Mesodermal cell (in vitro differentiated cells): ENCODE data around the gene SLC11A2.
"Not testable (repeated sequence)": the region's sequence is repeated elsewhere in the genome, so short reads cannot be mapped to it uniquely, and the experiment has no call there.

ENCODE experiments used
- H3K27ac ChIP-seq: 2 replicates; pipeline ENCODE4 v1.7.0; 2013; ENCODE audit warnings: mild to moderate bottlenecking, low read depth, low read length, moderate library complexity; ENCODE audit not compliant: severe bottlenecking
- H3K36me3 ChIP-seq: 2 replicates; pipeline ENCODE4 v1.7.1; 2013; ENCODE audit warnings: mild to moderate bottlenecking, low read length, moderate library complexity; ENCODE audit not compliant: control insufficient read depth, insufficient read depth
- H3K4me1 ChIP-seq: one replicate; pipeline ENCODE4 v1.7.1; 2013; ENCODE audit warnings: mild to moderate bottlenecking, low read length; ENCODE audit not compliant: insufficient read depth, control insufficient read depth, poor library complexity, severe bottlenecking
- H3K4me3 ChIP-seq: 2 replicates; pipeline ENCODE4 v1.7.0; 2013; ENCODE audit warnings: low read length, control low read depth, mild to moderate bottlenecking; ENCODE audit not compliant: insufficient read depth, poor library complexity, severe bottlenecking; ENCODE audit errors: extremely low read depth
- H3K9me3 ChIP-seq: 2 replicates; pipeline ENCODE4 v1.7.1; 2013; ENCODE audit warnings: mild to moderate bottlenecking, low read length, moderate library complexity; ENCODE audit not compliant: control insufficient read depth
- WGBS, 2 experiments: methylation state at CpG; one replicate each; pipeline ENCODE4 v1.1.5; 2013; ENCODE audit warnings: missing lambda C conversion rate in 2 of 2; ENCODE audit not compliant: insufficient coverage in 2 of 2; 5-methylcytosine and 5-hydroxymethylcytosine counted together

Gene SLC11A2

GRCh38 chr12:50949801-50950302 lies 76.3 kb downstream of the SLC11A2 start:
- Histone ChIP-seq H3K36me3 (no peaks in the 10 kb centered on the region), H3K4me3 (no peak overlapping the region), H3K9me3 (no peaks in the 10 kb centered on the region), H3K27ac (no peak overlapping the region), H3K4me1 (no peaks in the 10 kb centered on the region)
- WGBS, 2 experiments: 91 to 92% methylated on average over 3 to 4 of the region's 4 CpGs

GRCh38 chr12:50948798-50949197 lies 77.4 kb downstream of the SLC11A2 start:
- Histone ChIP-seq H3K36me3 (no peaks in the 10 kb centered on the region), H3K4me3 (no peak overlapping the region), H3K9me3 (no peaks in the 10 kb centered on the region), H3K27ac (no peak overlapping the region), H3K4me1 (no peaks in the 10 kb centered on the region)
- 92% methylated on average over 1 of the region's 4 CpGs for WGBS, 2 experiments

- WGBS, 2 experiments: 93 to 98% methylated on average over 3 of the region's 3 CpGs
- no peaks in the 10 kb centered on the region for H3K9me3 ChIP-seq
- H3K27ac ChIP-seq: no peak overlapping the region
- no peaks in the 10 kb centered on the region for H3K4me1 ChIP-seq
- H3K4me3 ChIP-seq: no peak overlapping the region
- H3K36me3 ChIP-seq: no peaks in the 10 kb centered on the region
Measured at GRCh38 chr12:50947933-50948626, 78.1 kb downstream of the SLC11A2 start.

- peaks cover 9% of the 10 kb centered on the region for H3K9me3 ChIP-seq
Measured at GRCh38 chr12:50937653-50938052, 88.5 kb downstream of the SLC11A2 start.

DNA sequence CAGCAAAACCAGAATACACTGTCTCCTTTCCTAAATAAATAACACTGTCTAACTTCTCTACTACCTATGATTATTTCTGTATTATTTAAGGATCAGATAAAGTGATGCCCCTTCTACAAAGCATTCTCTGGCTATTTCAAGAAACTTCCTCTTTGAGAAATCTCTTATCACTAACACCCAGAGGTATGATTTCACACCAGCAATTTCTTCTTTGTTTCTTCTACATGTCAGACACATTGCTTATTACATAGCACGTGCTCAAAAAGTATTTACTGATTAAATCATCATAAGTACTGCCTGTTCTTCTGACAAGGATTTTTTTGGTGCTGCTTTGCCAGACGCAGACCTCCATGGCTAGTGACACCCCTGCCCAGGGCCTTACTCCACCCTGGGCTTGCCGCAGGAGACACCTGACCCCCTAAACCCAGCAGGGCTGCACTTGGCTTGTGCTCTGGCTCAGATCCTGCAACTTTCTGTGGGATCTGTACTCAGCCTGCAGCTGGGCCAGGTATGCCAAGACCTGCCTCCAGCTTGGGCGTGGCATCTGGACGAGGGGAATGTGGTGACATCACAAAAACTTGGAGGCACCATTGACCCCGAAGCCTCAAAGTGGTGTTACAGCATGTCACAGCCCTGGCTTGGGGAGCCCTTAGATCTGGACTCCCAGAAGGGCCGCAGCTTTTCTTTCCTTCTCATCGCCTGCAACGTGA lies 89.2 kb downstream of the SLC11A2 start:
- Histone ChIP-seq H3K4me1 (peaks cover 8% of the 10 kb centered on the region), H3K36me3 (no peaks in the 10 kb centered on the region), H3K4me3 (no peak overlapping the region), H3K27ac (no peak overlapping the region), H3K9me3 (peaks cover 9% of the 10 kb centered on the region)
- 91 to 94% methylated on average over 7 to 8 of the region's 9 CpGs for WGBS, 2 experiments

More at GRCh38 chr12:50937653-50938052, 88.5 kb downstream of the SLC11A2 start:
- Histone ChIP-seq H3K27ac (no peak overlapping the region), H3K36me3 (no peaks in the 10 kb centered on the region), H3K4me3 (no peak overlapping the region), H3K4me1 (peaks cover 8% of the 10 kb centered on the region)
- WGBS, 2 experiments: 92 to 100% methylated on average over 1 of the region's 1 CpG

DNA sequence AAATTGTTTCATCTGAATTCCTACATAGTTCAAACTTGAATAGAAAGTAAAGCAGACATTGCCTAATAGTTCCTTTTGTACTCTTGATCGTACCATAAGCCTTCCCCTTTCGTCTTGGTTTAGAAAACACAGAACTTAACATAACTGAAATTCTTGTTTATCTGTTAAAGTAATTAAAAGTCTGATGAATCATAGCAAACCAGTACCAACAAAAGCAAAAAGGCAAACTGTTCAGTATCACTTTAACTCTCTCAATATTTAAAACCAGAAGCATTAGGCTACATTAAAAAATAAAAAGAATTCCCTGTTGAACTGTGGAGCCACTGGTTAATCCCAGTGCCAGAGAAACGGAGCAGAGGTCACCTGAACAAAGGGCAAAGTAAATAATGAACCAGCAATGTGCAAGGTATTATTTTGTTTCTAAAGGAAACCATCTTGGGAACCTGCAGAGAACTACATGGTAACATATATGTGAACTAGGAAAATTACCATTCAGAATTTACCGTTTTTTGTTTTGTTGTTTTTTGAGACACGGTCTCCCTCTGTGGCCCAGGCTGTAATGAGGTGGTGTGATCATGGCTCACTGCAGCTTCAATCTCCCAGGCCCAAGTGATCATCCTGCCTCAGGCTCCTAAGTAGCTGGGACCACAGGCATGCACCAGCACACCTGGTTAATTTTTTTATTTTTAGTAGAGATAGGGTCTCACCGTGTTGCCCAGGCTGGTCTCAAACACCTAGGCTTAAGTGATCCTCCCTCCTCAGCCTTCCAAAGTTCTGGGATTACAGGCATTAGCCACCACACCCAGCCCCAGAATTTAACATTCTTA lies 91.0 kb downstream of the SLC11A2 start:
- no peak overlapping the region for H3K4me3 ChIP-seq
- peaks cover 9% of the 10 kb centered on the region for H3K9me3 ChIP-seq
- WGBS, 2 experiments: 89 to 96% methylated on average over 1 to 4 of the region's 6 CpGs
- peaks cover 8% of the 10 kb centered on the region for H3K36me3 ChIP-seq
- H3K4me1 ChIP-seq: peaks cover 8% of the 10 kb centered on the region
- peak overlapping the region; percentile 7 for H3K27ac ChIP-seq

GRCh38 chr12:50934371-50934851 lies 91.8 kb downstream of the SLC11A2 start:
- 90 to 94% methylated on average over 2 of the region's 3 CpGs for WGBS, 2 experiments
- Histone ChIP-seq H3K36me3 (peaks cover 14% of the 10 kb centered on the region), H3K27ac (peak overlapping the region; percentile 3)

DNA sequence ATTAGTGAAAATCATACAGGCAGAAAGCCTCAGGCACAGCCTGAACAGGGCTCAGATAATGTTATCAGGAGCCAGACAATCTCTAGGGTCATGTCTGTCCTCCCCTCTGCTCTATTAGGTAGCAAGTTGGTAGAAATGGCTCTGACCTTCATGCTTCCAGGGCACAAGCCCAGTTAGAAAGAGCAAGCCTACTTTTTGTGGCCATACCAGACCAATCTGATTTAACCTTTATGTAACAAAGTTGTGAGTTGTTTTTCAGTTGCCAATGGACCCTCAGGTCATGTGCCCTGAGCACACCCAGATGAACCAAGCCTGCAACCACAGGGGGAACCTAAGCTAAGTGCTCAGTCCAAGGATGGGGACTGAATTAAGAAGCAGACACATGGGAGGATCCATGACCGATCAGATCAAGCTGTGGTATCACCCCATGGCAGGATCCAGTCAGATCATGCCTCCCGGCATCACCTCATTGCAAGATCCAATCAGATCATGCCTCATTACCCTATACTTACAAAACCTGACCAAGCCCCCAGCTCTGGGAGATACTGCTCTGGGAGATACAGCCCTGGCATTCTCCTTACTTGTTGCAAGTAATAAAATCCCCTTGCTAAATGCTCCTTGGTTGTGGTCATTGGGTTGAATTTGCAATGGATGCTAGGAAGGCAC lies 92.6 kb downstream of the SLC11A2 start:
- peaks cover 10% of the 10 kb centered on the region for H3K4me1 ChIP-seq
- 93 to 100% methylated on average over 1 to 2 of the region's 2 CpGs for WGBS, 2 experiments
- no peak overlapping the region for H3K27ac ChIP-seq
- peaks cover 9% of the 10 kb centered on the region for H3K9me3 ChIP-seq
- H3K4me3 ChIP-seq: no peak overlapping the region
- H3K36me3 ChIP-seq: peaks cover 14% of the 10 kb centered on the region

More at GRCh38 chr12:50934371-50934851, 91.8 kb downstream of the SLC11A2 start:
- Histone ChIP-seq H3K4me3 (no peak overlapping the region), H3K4me1 (peaks cover 8% of the 10 kb centered on the region), H3K9me3 (peaks cover 9% of the 10 kb centered on the region)

- Histone ChIP-seq H3K4me3 (no peak overlapping the region), H3K36me3 (peaks cover 14% of the 10 kb centered on the region), H3K27ac (no peak overlapping the region), H3K4me1 (peaks cover 17% of the 10 kb centered on the region), H3K9me3 (peaks cover 9% of the 10 kb centered on the region)
- no CpG with 5 or more reads among the region's 2 CpGs for WGBS, 2 experiments
Measured at GRCh38 chr12:50932787-50933280, 93.3 kb downstream of the SLC11A2 start.

GRCh38 chr12:50930477-50930876 lies 95.7 kb downstream of the SLC11A2 start:
- 88 to 93% methylated on average over 10 to 11 of the region's 12 CpGs for WGBS, 2 experiments
- peaks cover 19% of the 10 kb centered on the region for H3K4me1 ChIP-seq

More at GRCh38 chr12:50930477-50930876, 95.7 kb downstream of the SLC11A2 start:
- H3K36me3 ChIP-seq: peaks cover 14% of the 10 kb centered on the region
- H3K27ac ChIP-seq, H3K9me3 ChIP-seq, H3K4me3 ChIP-seq: not testable (repeated sequence)
